Left colon (tissue), 2 donors: ENCODE measurements around the gene GASK1A. TPM values are rescaled to one million over a fixed set of nuclear protein-coding genes. Genes with fewer than 3 reads are reported as not detected.
A peak's percentile ranks its signal among the peaks of the same experiment; 100 is the strongest.

Source experiments
- ATAC-seq: fragments of 200-7000 bp; cut with Tn5 transposase; one replicate; pipeline ENCODE4 v1.9.1; 2020; ENCODE audit warnings: mild to moderate bottlenecking, moderate library complexity
- DNase-seq, 2 donors: peaks; one replicate each; pipeline ENCODE4 v3.0.0-alpha.2; 2020
- intact Hi-C, 2 donors: fragments of 100-400 bp; cut with DNase I in 1 of 2; cut with micrococcal nuclease in 1 of 2; formaldehyde crosslinking; loops; one replicate each; pipeline versions ENCODE4 v1.11.2 to v1.14.0; 2022; cut with DNase I, micrococcal nuclease
- total RNA-seq, 2 donors: library from RNA; stranded (reverse); fragmentation: NEBNext Ultra II Directional; extraction: Animal tissue kit (Norgen Biotek cat#: 25700); gene quantifications; one replicate each; pipeline ENCODE4 v1.2.1, GENCODE V29; 2021
- donor health status: DM: no; HTN: no; CAD: no.
- donor health status: DM: yes; HTN: yes; CAD: no.

GASK1A gene
- total RNA-seq, 2 donors from 2014 or later: 1.1 to 2.5 TPM

DNA sequence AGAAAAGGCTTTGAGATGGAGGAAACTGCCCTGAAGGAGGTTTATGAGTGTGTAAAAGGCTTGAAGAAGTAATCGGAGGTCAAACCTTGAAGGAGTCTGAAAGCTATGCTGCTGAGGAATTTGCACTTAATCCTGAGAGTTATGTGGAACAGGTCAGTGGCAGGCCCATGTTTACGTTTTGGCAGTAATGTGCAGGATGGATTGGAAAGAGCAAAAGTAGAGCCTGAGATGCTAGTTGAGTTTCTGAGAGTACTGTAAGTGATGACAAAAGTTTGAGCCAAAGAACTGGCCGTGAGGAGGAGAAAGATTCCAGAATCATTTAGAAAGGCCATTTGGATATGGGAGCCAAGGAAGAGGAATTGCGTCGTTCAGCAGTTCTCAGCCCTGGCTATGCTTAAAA lies 3.2 kb upstream of the GASK1A start:
- DNase-seq (no peak), ATAC-seq (no peak)
- intact Hi-C loops: no loop called here

- DNase-seq (no peak), ATAC-seq (no peak)
- intact Hi-C loops: no loop called here
These were observed 1.1 kb downstream of the GASK1A start for GRCh38 chr3:42980209-42980608.

DNA sequence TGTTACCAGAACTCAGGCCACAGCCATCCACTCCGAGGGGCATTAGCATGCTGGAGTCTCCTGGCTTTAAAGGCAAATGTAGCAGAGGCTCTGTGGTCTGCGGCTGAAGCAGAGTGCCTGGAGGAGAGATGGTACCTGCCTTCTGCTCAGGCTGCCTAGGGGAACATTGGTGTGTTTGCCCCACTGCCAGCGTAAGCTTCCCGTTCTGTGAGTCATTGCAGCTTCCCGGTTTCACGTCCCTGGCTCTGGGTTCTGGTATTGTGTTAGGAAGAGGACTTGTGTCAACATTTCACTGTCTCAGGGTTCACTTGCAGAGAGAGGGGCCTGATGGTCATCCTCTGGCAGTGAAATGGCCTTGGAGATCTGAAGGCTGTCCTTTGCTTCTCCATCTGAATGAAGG lies 1.8 kb downstream of the GASK1A start:
- no peak for ATAC-seq
- no peak for DNase-seq
- intact Hi-C loops: no loop called here

GRCh38 chr3:42982645-42983412 lies 3.7 kb downstream of the GASK1A start:
- intact Hi-C loops: no loop called here
- DNase-seq (no peak), ATAC-seq (no peak)

GRCh38 chr3:42983927-42984326 lies 4.8 kb downstream of the GASK1A start:
- ATAC-seq: no peak
- intact Hi-C loops: no loop called here

GRCh38 chr3:42984701-42985100 lies 5.6 kb downstream of the GASK1A start:
- DNase-seq (no peak), ATAC-seq (no peak)
- intact Hi-C loops: no loop called here

More at GRCh38 chr3:42983927-42984326, 4.8 kb downstream of the GASK1A start:
- no peak for DNase-seq

DNA sequence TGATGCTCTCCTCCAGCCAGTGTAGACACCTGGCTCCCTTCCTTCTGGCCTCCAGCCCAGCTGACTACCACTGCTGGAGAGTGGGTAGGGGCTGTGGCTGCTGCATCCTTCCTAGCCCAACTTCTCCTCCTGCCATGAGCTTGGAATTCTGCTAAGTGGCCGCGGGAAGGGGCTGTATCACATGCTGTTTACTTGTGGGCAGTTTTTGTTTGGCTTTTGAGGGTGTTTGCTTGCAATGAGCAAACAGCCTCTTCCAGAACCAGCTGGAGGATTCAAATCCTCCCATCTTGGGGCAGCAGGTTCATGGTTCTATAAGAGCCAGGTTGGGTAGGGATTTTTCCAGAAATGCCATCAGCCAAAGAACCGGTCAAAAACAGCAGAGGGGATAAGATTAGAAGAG lies 9.0 kb downstream of the GASK1A start:
- no peak for DNase-seq
- intact Hi-C loops: no loop called here
- ATAC-seq: no peak

DNA sequence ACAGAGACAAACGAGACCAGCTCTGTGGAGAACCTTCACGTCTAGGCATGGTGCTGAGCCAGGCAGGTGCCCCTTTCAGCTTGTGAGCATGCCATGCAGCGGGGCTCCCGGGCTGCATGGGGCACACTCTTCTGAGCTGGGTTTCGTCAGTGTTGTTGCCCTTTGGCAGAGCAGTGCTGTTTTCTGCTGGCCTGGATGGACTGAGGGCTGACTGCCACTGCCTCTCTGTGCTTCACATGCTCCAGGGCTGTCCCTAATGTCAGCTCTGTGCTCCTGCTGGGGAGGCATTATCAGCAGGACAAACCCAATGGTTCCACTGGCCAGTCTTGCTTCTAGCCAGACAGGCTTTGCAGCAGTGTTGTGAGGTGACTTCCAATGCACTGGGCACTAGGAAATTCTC lies 9.5 kb downstream of the GASK1A start:
- no peak for DNase-seq
- no peak for ATAC-seq
- intact Hi-C loops: no loop called here

DNA sequence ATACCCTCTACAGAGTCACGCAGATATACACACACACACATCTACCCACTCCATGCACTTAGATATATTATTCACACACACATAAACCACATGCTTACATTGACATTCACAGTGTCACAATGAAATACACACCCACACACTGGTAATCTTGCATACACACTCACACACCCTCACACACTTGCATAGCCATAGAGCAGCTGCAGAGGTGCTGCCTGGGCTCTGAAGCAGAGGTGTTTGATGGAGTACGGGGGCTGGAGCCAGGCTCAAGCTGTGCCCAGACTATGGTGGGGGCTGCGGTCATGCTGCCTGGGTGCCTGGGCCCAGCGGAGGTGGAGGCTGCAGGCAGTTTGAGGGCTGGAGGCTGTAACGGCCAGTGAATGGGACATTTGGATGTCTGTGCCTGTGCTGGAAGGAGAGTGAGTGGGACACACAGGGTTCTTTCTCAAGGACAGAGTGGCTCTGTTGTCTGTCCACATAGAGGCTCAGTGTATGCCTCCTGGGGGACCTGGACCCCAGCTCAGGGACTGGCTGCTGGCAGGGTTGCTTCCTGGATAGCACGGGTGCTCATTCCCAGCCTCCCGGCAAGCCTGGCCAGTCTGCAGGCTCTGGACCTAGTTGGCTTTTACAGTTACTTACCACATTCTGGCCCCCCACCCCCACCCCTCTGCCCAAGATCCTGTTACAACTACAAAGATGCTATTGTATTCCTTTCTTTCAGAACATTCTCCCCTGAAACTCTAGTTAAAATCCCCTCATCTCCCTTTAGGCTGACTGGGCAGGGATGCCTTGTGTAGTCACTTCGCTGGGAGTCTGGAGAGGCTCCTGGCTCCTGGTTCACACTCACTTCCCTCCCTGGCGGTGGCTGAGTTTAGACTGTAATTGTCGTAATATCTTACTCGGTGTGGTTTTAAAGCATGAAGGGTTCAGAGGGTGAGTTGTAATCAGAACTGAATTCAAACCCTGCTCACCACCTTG lies 12.5 kb downstream of the GASK1A start:
- ATAC-seq: no peak

GRCh38 chr3:42994595-42994994 lies 15.5 kb downstream of the GASK1A start:
- ATAC-seq: no peak
- no peak for DNase-seq
- intact Hi-C loops: no loop called here

More for the DNA sequence above, 12.5 kb downstream of the GASK1A start:
- intact Hi-C loops: no loop called here
- DNase-seq: no peak

DNA sequence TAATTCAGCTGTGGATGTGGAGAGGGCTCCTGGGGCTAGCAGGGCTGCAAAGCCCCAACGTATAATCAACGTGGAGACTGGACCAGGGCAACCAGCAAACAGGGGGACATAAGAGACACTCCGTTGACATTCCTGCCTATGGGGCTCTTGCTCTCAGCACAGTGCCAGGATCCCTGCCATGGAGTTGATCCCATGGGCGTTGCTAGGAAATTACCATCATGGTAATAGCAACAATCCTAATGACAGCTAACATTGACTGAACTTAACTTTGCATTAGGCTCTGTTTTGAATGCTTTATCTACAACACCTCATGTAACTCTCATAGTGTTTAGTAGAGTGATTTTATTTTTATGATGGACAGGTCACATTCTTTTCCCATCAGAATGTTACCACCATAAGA lies 16.9 kb downstream of the GASK1A start:
- DNase-seq (no peak), ATAC-seq (no peak)
- intact Hi-C loops: no loop called here

DNA sequence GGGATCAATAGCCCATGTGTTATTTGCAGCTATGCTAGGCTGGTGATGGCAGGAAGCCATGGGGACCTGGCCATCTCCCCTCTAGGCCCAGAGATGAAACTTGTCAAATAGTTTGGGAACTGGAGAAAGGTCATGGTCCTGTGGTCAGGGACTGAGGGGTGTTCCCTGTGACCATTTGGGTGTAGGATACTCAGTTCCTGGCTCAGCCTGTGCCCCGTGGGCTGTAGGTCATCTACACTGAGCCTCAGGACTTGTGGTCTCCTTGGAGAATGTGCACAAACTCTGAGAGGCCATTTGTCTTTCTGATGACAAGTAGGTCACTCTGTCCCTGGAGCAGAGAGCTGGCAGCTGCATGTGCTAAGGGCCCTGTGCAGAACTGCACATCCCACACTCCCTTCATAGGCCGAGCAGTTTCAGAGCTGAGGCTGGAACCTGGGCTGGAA lies 17.5 kb downstream of the GASK1A start:
- intact Hi-C loops: no loop called here
- ATAC-seq (no peak), DNase-seq (no peak)

- DNase-seq (no peak), ATAC-seq (no peak)
- intact Hi-C loops: no loop called here
These were observed 20.1 kb downstream of the GASK1A start for GRCh38 chr3:42999212-42999611.

DNA sequence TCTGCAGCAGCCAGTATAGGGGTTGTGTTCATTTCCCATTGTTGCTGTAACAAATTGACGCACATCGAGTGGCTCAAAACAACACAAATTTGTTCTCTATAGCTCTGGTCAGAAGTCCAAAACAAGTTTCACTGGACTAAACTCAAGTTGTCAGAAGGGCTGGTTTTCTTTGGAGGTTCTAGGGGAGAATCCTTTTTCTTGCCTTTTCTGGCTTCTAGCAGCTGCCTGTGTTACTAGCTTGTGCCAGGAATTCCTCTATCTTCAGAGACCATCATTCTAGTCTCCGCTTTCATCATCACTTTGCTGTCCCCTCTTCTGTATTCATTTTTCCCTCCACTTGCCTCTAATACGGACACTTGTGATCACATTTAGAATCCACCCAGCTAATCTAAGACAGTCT lies 20.5 kb downstream of the GASK1A start:
- DNase-seq (no peak), ATAC-seq (no peak)
- intact Hi-C loops: no loop called here

GRCh38 chr3:43000387-43000786 lies 21.3 kb downstream of the GASK1A start:
- intact Hi-C loops: no loop called here
- no peak for ATAC-seq
- DNase-seq: no peak

DNA sequence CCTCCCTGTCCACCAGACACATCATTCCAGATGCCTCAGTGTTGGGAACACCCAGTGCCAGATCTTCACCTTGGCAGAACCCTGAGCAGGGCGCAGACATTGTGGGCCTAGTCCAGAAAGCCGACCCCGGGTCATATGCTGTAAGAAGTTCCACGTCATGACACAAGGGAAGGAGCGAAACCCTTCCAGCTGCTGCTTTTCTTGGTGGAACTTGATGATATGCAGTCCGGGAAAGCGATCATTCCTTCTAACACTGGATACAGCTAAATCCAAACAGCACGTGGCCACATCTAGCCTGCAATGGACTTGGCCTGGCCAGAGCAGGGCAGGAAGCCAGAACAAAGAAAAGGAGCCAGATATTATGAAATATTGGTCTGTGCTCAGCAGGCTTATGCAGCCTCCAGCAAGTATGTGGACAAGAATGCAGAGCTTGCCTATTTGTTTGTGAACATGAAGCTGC lies 22.0 kb downstream of the GASK1A start:
- DNase-seq (peak; percentile 37 to 78), ATAC-seq (peak; percentile 20)
- intact Hi-C loops: no loop called here

- intact Hi-C loops: no loop called here
- DNase-seq (no peak), ATAC-seq (no peak)
These were observed 22.5 kb downstream of the GASK1A start for GRCh38 chr3:43001556-43002121.

DNA sequence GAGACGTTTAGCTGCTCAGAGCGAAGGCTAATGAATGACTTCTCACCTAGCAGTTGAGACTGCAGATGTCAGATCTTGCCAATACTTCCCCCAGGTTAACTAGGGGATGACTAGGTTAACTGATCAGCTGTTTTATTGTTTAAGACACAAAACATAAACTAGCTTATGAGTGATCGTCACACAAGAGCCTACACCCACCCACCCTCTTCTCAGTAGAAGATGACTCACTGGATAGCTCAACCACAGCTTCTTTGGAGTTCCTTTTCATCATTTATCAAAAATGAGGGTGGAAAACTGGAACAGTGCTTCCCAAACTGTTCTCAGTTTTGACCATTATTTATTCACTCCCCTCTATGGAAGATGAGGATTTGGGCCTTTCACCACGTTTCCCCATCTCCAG lies 25.2 kb downstream of the GASK1A start:
- DNase-seq (no peak), ATAC-seq (no peak)
- intact Hi-C loops: no loop called here

- intact Hi-C loops: no loop called here
- ATAC-seq: no peak
These were observed 26.1 kb downstream of the GASK1A start for GRCh38 chr3:43005253-43005652.

DNA sequence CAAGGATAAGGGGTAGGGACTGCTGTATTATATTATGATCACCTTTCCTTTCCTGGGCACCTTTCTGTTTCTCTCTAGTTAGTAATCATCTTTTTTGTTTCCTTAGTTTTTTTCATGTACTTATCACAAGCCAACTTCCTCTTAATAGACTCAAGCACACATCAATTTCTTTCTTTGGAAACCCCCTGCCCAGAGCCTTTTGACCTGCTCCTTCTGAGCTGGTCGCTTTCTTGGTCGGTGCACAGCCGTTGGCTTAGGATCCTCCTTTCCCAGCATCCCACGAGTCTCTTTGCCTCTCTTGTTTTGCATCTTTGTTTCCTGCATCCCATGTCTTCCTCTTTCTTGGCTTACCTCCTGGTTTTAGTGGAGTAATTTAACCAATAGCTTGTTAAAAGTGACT lies 26.9 kb downstream of the GASK1A start:
- intact Hi-C loops: no loop called here
- no peak for DNase-seq
- ATAC-seq: no peak

More at GRCh38 chr3:43005253-43005652, 26.1 kb downstream of the GASK1A start:
- DNase-seq: no peak
